ENCODE data around the gene FFAR1.

The FFAR1 gene

GRCh38 chr19:35379992-35380391, 32.3 kb downstream of the FFAR1 start:
- Histone ChIP-seq H3K4me3 (ENCODE audit: low read length) (no peak overlapping the region), H3K36me3 (ENCODE audit: insufficient read depth, low read length) (no peaks in the 10 kb centered on the region), H3K27me3 (ENCODE audit: insufficient read depth, low read length) (no peaks in the 10 kb centered on the region), H3K27ac (ENCODE audit: low read depth, low read length) (no peak overlapping the region), H3K4me1 (ENCODE audit: insufficient read depth, low read length) (no peaks in the 10 kb centered on the region), H3K9ac (ENCODE audit: low read depth, low read length) (no peak overlapping the region), H3K9me3 (ENCODE audit: insufficient read depth, low read depth, low read length) (peaks cover 15% of the 10 kb centered on the region)
- WGBS, result 87% methylated on average over 1 of the region's 1 CpG

DNA sequence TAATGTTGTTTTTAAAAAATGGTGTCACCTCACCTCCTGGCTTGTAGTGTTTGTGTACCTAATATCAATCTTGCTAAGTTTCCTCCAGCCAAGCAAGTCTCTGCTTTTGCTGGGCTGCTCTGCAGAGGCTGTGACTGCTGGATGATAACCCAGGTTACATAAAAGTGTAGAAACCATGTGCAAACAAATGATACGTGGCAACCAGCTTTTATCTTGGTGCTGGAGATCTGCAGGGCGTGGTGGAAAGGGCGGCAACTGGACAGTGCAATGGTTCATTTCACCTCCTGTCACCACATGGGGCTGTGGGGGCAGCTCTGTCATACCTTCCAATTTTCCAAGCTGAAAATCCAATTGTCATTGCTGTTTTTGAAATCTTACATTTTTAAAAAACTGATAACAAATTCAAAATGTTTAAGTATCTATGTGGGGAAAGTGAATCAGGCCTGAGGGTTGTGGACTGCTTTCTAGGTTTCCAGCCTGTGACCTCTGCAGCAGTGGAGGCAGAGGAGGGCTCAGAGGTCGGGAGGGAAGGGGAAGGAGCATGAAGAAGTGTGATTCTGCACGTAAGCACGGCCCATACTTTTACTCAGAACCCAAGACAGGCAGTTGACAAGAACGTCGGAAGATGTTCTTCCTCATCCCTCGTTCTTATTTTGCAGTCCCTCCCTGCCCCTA, 32.9 kb downstream of the FFAR1 start:
- WGBS, result 85% methylated on average over 9 of the region's 9 CpGs
- Histone ChIP-seq H3K4me3 (ENCODE audit: low read length) (no peak overlapping the region), H3K9ac (ENCODE audit: low read depth, low read length) (no peak overlapping the region), H3K36me3 (ENCODE audit: insufficient read depth, low read length) (no peaks in the 10 kb centered on the region), H3K27me3 (ENCODE audit: insufficient read depth, low read length) (no peaks in the 10 kb centered on the region), H3K9me3 (ENCODE audit: insufficient read depth, low read depth, low read length) (peaks cover 21% of the 10 kb centered on the region), H3K27ac (ENCODE audit: low read depth, low read length) (no peak overlapping the region), H3K4me1 (ENCODE audit: insufficient read depth, low read length) (no peaks in the 10 kb centered on the region)

DNA sequence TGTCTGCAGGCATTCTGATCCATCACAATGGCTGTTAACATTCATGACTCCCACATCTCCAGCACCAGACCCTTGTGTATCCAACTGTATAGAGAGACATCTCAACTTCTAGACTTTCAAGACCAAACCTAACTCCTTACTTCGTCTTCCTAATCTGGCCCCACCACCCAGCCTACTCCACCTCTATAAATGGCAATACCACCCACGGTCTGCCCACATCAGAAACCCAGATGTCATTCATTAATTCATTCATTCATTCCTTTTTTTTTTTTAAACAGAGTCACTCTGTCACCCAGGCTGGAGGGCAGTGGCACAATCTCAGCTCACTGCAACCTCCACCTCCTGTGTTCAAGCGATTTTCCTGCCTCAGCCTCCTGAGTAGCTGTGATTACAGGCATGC, 33.6 kb downstream of the FFAR1 start:
- H3K4me3 ChIP-seq (ENCODE audit: low read length), result no peak overlapping the region
- 82% methylated on average over 3 of the region's 3 CpGs for WGBS
- no peaks in the 10 kb centered on the region for H3K4me1 ChIP-seq (ENCODE audit: insufficient read depth, low read length)
- H3K27me3 ChIP-seq (ENCODE audit: insufficient read depth, low read length), result no peaks in the 10 kb centered on the region
- H3K27ac ChIP-seq (ENCODE audit: low read depth, low read length), result no peak overlapping the region
- peaks cover 26% of the 10 kb centered on the region for H3K9me3 ChIP-seq (ENCODE audit: insufficient read depth, low read depth, low read length)
- H3K9ac ChIP-seq (ENCODE audit: low read depth, low read length), result no peak overlapping the region
- H3K36me3 ChIP-seq (ENCODE audit: insufficient read depth, low read length), result no peaks in the 10 kb centered on the region

DNA sequence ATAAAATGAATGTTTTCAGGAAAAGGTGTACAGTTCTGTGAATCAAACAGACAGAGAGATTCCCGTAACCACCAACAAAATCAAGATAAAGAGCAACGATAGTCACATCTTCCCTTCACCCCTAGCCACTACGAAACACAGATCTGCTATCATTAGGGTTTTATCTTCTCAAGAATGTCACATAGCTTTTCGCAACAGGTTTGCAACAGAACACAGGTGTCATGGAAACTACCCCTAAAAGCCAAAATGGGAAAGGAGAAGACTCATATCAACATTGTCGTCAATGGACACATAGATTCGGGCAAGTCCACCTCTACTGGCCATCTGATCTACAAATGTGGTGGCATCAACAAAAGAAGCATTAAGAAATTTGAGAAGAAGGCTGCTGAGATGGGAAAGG, 34.2 kb downstream of the FFAR1 start:
- Histone ChIP-seq H3K9ac (ENCODE audit: low read depth, low read length) (no peak overlapping the region), H3K4me3 (ENCODE audit: low read length) (no peak overlapping the region), H3K27ac (ENCODE audit: low read depth, low read length) (no peak overlapping the region), H3K4me1 (ENCODE audit: insufficient read depth, low read length) (no peaks in the 10 kb centered on the region), H3K27me3 (ENCODE audit: insufficient read depth, low read length) (no peaks in the 10 kb centered on the region), H3K9me3 (ENCODE audit: insufficient read depth, low read depth, low read length) (peaks cover 32% of the 10 kb centered on the region), H3K36me3 (ENCODE audit: insufficient read depth, low read length) (no peaks in the 10 kb centered on the region)
- WGBS, result 95% methylated on average over 6 of the region's 6 CpGs

- Histone ChIP-seq H3K27me3 (ENCODE audit: insufficient read depth, low read length) (no peaks in the 10 kb centered on the region), H3K9me3 (ENCODE audit: insufficient read depth, low read depth, low read length) (peaks cover 39% of the 10 kb centered on the region), H3K9ac (ENCODE audit: low read depth, low read length) (no peak overlapping the region), H3K4me1 (ENCODE audit: insufficient read depth, low read length) (no peaks in the 10 kb centered on the region), H3K27ac (ENCODE audit: low read depth, low read length) (no peak overlapping the region), H3K4me3 (ENCODE audit: low read length) (no peak overlapping the region), H3K36me3 (ENCODE audit: insufficient read depth, low read length) (no peaks in the 10 kb centered on the region)
- 94% methylated on average over 2 of the region's 2 CpGs for WGBS
Measured at GRCh38 chr19:35383536-35383935, 35.8 kb downstream of the FFAR1 start.

DNA sequence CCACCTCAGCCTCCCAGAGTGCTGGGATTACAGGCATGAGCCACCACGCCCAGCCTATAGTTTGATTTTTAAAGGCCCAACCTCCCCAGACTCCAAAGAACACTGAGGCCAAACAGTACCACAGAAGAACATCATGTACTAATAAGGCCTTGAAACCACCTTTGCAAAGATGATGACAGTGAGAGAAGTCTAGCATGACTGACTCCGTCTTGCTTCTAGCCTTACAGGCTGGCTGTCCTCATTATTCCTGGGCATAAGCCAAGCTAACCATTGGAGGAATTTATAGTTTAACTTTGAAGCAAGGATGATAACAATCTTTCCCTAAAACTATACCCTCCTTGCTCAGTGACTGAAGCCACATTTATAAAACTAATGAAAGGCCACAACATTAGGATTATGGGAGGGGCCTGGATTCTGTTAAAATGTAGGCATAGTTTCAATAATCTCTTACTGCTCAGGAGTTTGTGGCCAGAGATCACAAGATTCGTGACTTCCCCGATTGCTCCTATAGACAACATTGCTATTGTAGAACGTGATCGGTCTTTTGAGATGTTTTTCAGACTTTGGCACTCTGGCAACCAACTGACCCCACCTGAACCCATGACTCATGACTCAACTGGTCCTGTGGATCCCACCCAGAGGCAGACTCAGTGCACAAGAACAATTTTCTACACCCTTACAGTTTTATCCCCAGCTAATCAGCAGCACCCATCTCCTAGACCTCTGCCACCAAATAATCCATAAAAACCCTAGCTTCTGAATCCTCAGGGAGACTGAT, 40.8 kb downstream of the FFAR1 start:
- Histone ChIP-seq H3K27ac (ENCODE audit: low read depth, low read length) (no peak overlapping the region), H3K4me3 (ENCODE audit: low read length) (no peak overlapping the region), H3K4me1 (ENCODE audit: insufficient read depth, low read length) (no peaks in the 10 kb centered on the region), H3K36me3 (ENCODE audit: insufficient read depth, low read length) (no peaks in the 10 kb centered on the region), H3K9me3 (ENCODE audit: insufficient read depth, low read depth, low read length) (peaks cover 35% of the 10 kb centered on the region), H3K9ac (ENCODE audit: low read depth, low read length) (no peak overlapping the region), H3K27me3 (ENCODE audit: insufficient read depth, low read length) (no peaks in the 10 kb centered on the region)
- WGBS, result 97% methylated on average over 6 of the region's 6 CpGs

- Histone ChIP-seq H3K27ac (ENCODE audit: low read depth, low read length) (no peak overlapping the region), H3K36me3 (ENCODE audit: insufficient read depth, low read length) (no peaks in the 10 kb centered on the region)
- WGBS, result 92% methylated on average over 6 of the region's 6 CpGs
Measured at GRCh38 chr19:35389192-35389861, 41.6 kb downstream of the FFAR1 start.

GRCh38 chr19:35392742-35393715, 45.3 kb downstream of the FFAR1 start:
- no peak overlapping the region for H3K27ac ChIP-seq (ENCODE audit: low read depth, low read length)
- H3K4me1 ChIP-seq (ENCODE audit: insufficient read depth, low read length), result no peaks in the 10 kb centered on the region
- H3K9ac ChIP-seq (ENCODE audit: low read depth, low read length), result no peak overlapping the region
- no peaks in the 10 kb centered on the region for H3K27me3 ChIP-seq (ENCODE audit: insufficient read depth, low read length)
- no peaks in the 10 kb centered on the region for H3K36me3 ChIP-seq (ENCODE audit: insufficient read depth, low read length)
- no peaks in the 10 kb centered on the region; the same call in 1 of the 2 replicates for H3K9me3 ChIP-seq (ENCODE audit: insufficient read depth, low read depth, low read length)
- WGBS, result 91% methylated on average over 5 of the region's 5 CpGs
- no peak overlapping the region for H3K4me3 ChIP-seq (ENCODE audit: low read length)

More at GRCh38 chr19:35389192-35389861, 41.6 kb downstream of the FFAR1 start:
- Histone ChIP-seq H3K9ac (ENCODE audit: low read depth, low read length) (no peak overlapping the region), H3K4me1 (ENCODE audit: insufficient read depth, low read length) (no peaks in the 10 kb centered on the region), H3K4me3 (ENCODE audit: low read length) (no peak overlapping the region), H3K27me3 (ENCODE audit: insufficient read depth, low read length) (no peaks in the 10 kb centered on the region), H3K9me3 (ENCODE audit: insufficient read depth, low read depth, low read length) (peaks cover 29% of the 10 kb centered on the region)

DNA sequence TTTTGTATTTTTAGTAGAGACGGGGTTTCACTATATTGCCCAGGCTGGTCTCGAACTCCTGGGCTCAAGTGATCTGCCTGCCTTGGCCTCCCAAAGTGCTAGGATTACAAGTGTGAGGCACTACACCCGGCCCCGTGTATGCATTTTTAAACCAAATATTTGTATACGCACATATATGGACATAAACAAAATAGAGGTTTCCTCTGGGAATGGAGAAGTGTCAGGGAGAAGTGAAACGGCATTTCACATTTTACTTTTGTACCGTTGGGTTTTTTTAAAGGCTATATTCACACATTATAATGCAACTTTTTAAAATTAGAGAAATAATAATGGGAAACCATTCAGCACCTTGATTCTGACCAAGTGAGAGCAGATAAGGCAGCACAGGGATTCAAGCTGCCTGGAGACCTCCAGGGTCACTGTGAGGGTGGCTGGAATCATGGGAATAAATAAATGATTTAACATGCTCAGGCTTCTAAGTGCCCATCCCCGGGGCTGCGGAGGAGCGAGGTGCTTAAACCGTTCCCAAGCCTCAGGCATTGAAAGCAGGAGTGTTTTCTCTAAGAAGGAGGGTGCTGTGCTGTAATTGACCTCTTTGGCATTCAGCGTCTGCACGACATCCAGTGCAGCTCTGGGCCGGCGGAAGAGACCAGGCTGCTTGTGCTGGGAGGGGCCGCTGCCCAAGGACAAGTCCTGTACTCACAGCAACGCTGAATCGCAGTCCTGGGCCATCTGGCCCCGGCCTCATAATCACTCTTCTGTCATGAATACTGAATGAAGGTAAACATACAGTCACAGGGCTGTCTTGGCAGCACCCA, 47.9 kb downstream of the FFAR1 start:
- Histone ChIP-seq H3K36me3 (ENCODE audit: insufficient read depth, low read length) (no peaks in the 10 kb centered on the region), H3K4me1 (ENCODE audit: insufficient read depth, low read length) (no peaks in the 10 kb centered on the region), H3K27me3 (ENCODE audit: insufficient read depth, low read length) (no peaks in the 10 kb centered on the region), H3K9ac (ENCODE audit: low read depth, low read length) (no peak overlapping the region), H3K27ac (ENCODE audit: low read depth, low read length) (no peak overlapping the region), H3K4me3 (ENCODE audit: low read length) (no peak overlapping the region), H3K9me3 (ENCODE audit: insufficient read depth, low read depth, low read length) (no peaks in the 10 kb centered on the region)
- 61% methylated on average over 17 of the region's 19 CpGs for WGBS

GRCh38 chr19:35396240-35396885, 48.7 kb downstream of the FFAR1 start:
- H3K9me3 ChIP-seq (ENCODE audit: insufficient read depth, low read depth, low read length), result no peaks in the 10 kb centered on the region
- WGBS, result 93% methylated on average over 14 of the region's 14 CpGs
- H3K27me3 ChIP-seq (ENCODE audit: insufficient read depth, low read length), result no peaks in the 10 kb centered on the region
- H3K4me1 ChIP-seq (ENCODE audit: insufficient read depth, low read length), result no peaks in the 10 kb centered on the region
- no peak overlapping the region for H3K27ac ChIP-seq (ENCODE audit: low read depth, low read length)
- no peak overlapping the region for H3K4me3 ChIP-seq (ENCODE audit: low read length)
- no peak overlapping the region for H3K9ac ChIP-seq (ENCODE audit: low read depth, low read length)
- no peaks in the 10 kb centered on the region for H3K36me3 ChIP-seq (ENCODE audit: insufficient read depth, low read length)

All from HUES64 (cell line).